H1 (cell line): Measurements from ENCODE around the gene KANSL1. TPM values are rescaled to one million over a fixed set of nuclear protein-coding genes. Genes with fewer than 3 reads are reported as not detected.

Experiments
- TAF7 ChIP-seq: optimal IDR thresholded peaks from 2 replicates; pipeline ENCODE3; 2011; ENCODE audit warnings: low read depth, mild to moderate bottlenecking, inconsistent platforms, low read length, moderate library complexity, borderline replicate concordance
- polyA plus RNA-seq, 7 experiments: library from polyadenylated mRNA; depleted of rRNA in 3 of 7; stranded (reverse) in 5 of 7; unstranded in 2 of 7; fragments of >200 nt in 5 of 7; fragments of 200-250 nt in 2 of 7; gene quantifications; 1 replicate in 5 of 7; 2 replicates in 1 of 7; 4 replicates in 1 of 7; pipeline versions ENCODE4 v1.2.1 to v1.2.3, GENCODE V29; 2011 to 2013; ENCODE audit warnings: missing spikeins in 2 of 7, mixed read lengths in 2 of 7
- total RNA-seq: library from RNA; stranded (reverse); fragmentation: NEBNext Ultra II Directional; extraction: Animal tissue kit (Norgen Biotek cat#: 25700); gene quantifications from 2 replicates; pipeline ENCODE4 v1.2.1, GENCODE V29; 2021

KANSL1 gene
- total and polyA plus RNA-seq, 2 of the 8 experiments (the other 6 are each of a cell fraction or from before 2014, with no cell fraction given), result 34.0 to 128 TPM

- TF ChIP-seq TAF7, result no peak
These were observed 5.0 kb upstream of the KANSL1 start (continued) for GRCh38 chr17:46198233-46198632.
